A549 (cell line): ENCODE data around the gene KRT14. TPM values are rescaled to one million over a fixed set of nuclear protein-coding genes. Genes with fewer than 3 reads are reported as not detected.

Experiments used
- ATAC-seq, 2 experiments: fragments of 200-7000 bp in 1 of 2; fragments of >200 bp in 1 of 2; cut with Nextera tagmentation in 1 of 2; cut with Tn5 transposase in 1 of 2; 3 replicates each; pipeline versions ENCODE4 v1.8.0 to v1.9.1; 2018 to 2020; ENCODE audit warnings: mild to moderate bottlenecking in 1 of 2, moderate library complexity in 1 of 2
- CTCF ChIA-PET: fragments of 300-600 bp; sonication (Branson Sonifier 250); formaldehyde crosslinking; extraction: SDS; loops from one replicate; lab custom pipeline; 2021; ENCODE audit warnings: antibody characterized with exemption, inconsistent platforms; lab: Yijun Ruan, JAX
- POLR2A ChIA-PET: fragments of 350-600 bp; formaldehyde crosslinking; extraction: SDS; loops from one replicate; lab custom pipeline; 2021; ENCODE audit warnings: antibody characterized with exemption, inconsistent platforms; lab: Yijun Ruan, JAX
- DNase-seq, 2 experiments: peaks; one replicate each; pipeline versions ENCODE4 v3.0.0 to v3.0.0-alpha.2; 2011 to 2016; ENCODE audit warnings: low read depth in 1 of 2, low spot score in 1 of 2
- FAIRE-seq: peaks from 2 replicates; lab custom pipeline; 2011; peaks lifted over from hg19 to GRCh38; lab: Jason Lieb, UNC
- H3K27ac ChIP-seq, 2 experiments: fragments of >200 bp; sonication (Bioruptor Twin); formaldehyde crosslinking; 3 replicates each; pipeline ENCODE4 v1.5.1; 2016 to 2017
- H3K4me1 ChIP-seq: fragments of >200 bp; sonication (Bioruptor Twin); formaldehyde crosslinking; 3 replicates; pipeline ENCODE4 v1.6.1; 2016
- H3K4me2 ChIP-seq: fragments of >200 bp; sonication (Bioruptor Twin); formaldehyde crosslinking; 3 replicates; pipeline ENCODE4 v1.6.1; 2016
- H3K4me3 ChIP-seq: fragments of >200 bp; sonication (Bioruptor Twin); formaldehyde crosslinking; 3 replicates; pipeline ENCODE4 v1.5.1; 2016
- H3K9me3 ChIP-seq: fragments of >200 bp; sonication (Bioruptor Twin); formaldehyde crosslinking; 3 replicates; pipeline ENCODE4 v1.6.1; 2016
- BCL3 ChIP-seq: fragments of >200 bp; sonication (Bioruptor Twin); formaldehyde crosslinking; IDR thresholded peaks from 3 replicates; pipeline ENCODE4 v1.6.1; 2016
- CBX2 ChIP-seq: fragments of 200-600 bp; sonication (generic); IDR thresholded peaks from 2 replicates; pipeline ENCODE4 v1.6.1; 2016; ENCODE audit warnings: low read depth, mild to moderate bottlenecking, borderline replicate concordance
- CBX8 ChIP-seq: fragments of 200-600 bp; sonication (generic); IDR thresholded peaks from 2 replicates; pipeline ENCODE4 v1.6.1; 2016
- CHD2 ChIP-seq: fragments of 150-350 bp; IDR thresholded peaks from 2 replicates; pipeline ENCODE4 v1.6.1; 2014; ENCODE audit warnings: low read length; ENCODE audit not compliant: partially characterized antibody
- CHD4 ChIP-seq: fragments of 200-600 bp; sonication (generic); IDR thresholded peaks from 2 replicates; pipeline ENCODE4 v1.6.1; 2016; ENCODE audit warnings: antibody characterized with exemption, mild to moderate bottlenecking, borderline replicate concordance
- CTCF ChIP-seq: fragments of >200 bp; sonication (Bioruptor Twin); formaldehyde crosslinking; IDR thresholded peaks from 3 replicates; pipeline ENCODE4 v1.5.1; 2016
- ESRRA ChIP-seq: fragments of 150-350 bp; IDR thresholded peaks from 2 replicates; pipeline ENCODE4 v1.6.1; 2014; ENCODE audit warnings: mild to moderate bottlenecking, low read length, borderline replicate concordance
- HES2 ChIP-seq: fragments of >200 bp; sonication (Bioruptor Twin); formaldehyde crosslinking; IDR thresholded peaks from 2 replicates; pipeline ENCODE4 v1.6.1; 2016
- HEYL ChIP-seq: fragments of 250-450 bp; sonication (Bioruptor Pico); IDR thresholded peaks from 2 replicates; pipeline ENCODE4 v1.8.0; 2021; ENCODE audit warnings: mild to moderate bottlenecking, moderate library complexity
- HOXA7 ChIP-seq: fragments of 250-450 bp; sonication (Bioruptor Pico); IDR thresholded peaks from 2 replicates; pipeline ENCODE4 v1.5.0; 2020; ENCODE audit warnings: mild to moderate bottlenecking, moderate library complexity
- JUN ChIP-seq, 2 experiments: fragments of >200 bp; sonication (Bioruptor Twin); formaldehyde crosslinking; IDR thresholded peaks; 2 replicates in 1 of 2; 3 replicates in 1 of 2; pipeline ENCODE4 v1.6.1; 2016 to 2017
- MAFK ChIP-seq: fragments of 450-650 bp; IDR thresholded peaks from 2 replicates; pipeline ENCODE4 v1.6.1; 2014; ENCODE audit not compliant: partially characterized antibody
- MAX ChIP-seq: IDR thresholded peaks from 2 replicates; pipeline ENCODE4 v1.6.1; 2012
- NFE2L2 ChIP-seq: fragments of 150-350 bp; conservative IDR thresholded peaks from 2 replicates; pipeline ENCODE4 v1.6.1; 2014; ENCODE audit warnings: low read length
- NPAS2 ChIP-seq: fragments of 250-450 bp; sonication (Bioruptor Pico); IDR thresholded peaks from 2 replicates; pipeline ENCODE4 v1.8.0; 2022; ENCODE audit warnings: mild to moderate bottlenecking, moderate library complexity, borderline replicate concordance
- NR3C1 ChIP-seq: fragments of >200 bp; sonication (Bioruptor Twin); formaldehyde crosslinking; IDR thresholded peaks from 3 replicates; pipeline ENCODE4 v1.6.1; 2017
- PBX3 ChIP-seq: IDR thresholded peaks from 2 replicates; pipeline ENCODE4 v1.6.1; 2012
- PHF8 ChIP-seq: fragments of 200-600 bp; sonication (generic); IDR thresholded peaks from 2 replicates; pipeline ENCODE4 v1.6.1; 2016; ENCODE audit warnings: low read depth, mild to moderate bottlenecking, antibody characterized with exemption, moderate library complexity, borderline replicate concordance
- POLR2A ChIP-seq: IDR thresholded peaks from 2 replicates; pipeline ENCODE4 v1.6.1; 2012; ENCODE audit warnings: mild to moderate bottlenecking, low read length
- POLR2AphosphoS2 ChIP-seq: conservative IDR thresholded peaks from 2 replicates; pipeline ENCODE4 v1.6.1; 2012; ENCODE audit warnings: low read length, improper control_type of control experiment, inconsistent platforms
- RAD21 ChIP-seq, 2 experiments: fragments of >200 bp in 1 of 2; sonication (Bioruptor Twin) in 1 of 2; formaldehyde crosslinking in 1 of 2; IDR thresholded peaks in 1 of 2; conservative IDR thresholded peaks in 1 of 2; 2 replicates in 1 of 2; 3 replicates in 1 of 2; pipeline ENCODE4 v1.6.1; 2012 to 2018; ENCODE audit warnings: inconsistent platforms in 1 of 2
- RCOR1 ChIP-seq: fragments of 150-350 bp; IDR thresholded peaks from 2 replicates; pipeline ENCODE4 v1.6.1; 2014; ENCODE audit warnings: antibody characterized with exemption, low read length, low read depth
- RFX5 ChIP-seq: fragments of 450-650 bp; IDR thresholded peaks from 2 replicates; pipeline ENCODE4 v1.7.1; 2014; ENCODE audit warnings: antibody characterized with exemption, mild to moderate bottlenecking, moderate library complexity
- RNF2 ChIP-seq: fragments of 200-600 bp; sonication (generic); IDR thresholded peaks from 2 replicates; pipeline ENCODE4 v1.6.1; 2016; ENCODE audit warnings: low read depth, mild to moderate bottlenecking, antibody characterized with exemption, moderate library complexity, borderline replicate concordance
- SMC3 ChIP-seq: fragments of >200 bp; sonication (Bioruptor Twin); formaldehyde crosslinking; IDR thresholded peaks from 3 replicates; pipeline ENCODE4 v1.6.1; 2018; ENCODE audit warnings: inconsistent platforms
- TFCP2L1 ChIP-seq: fragments of 250-450 bp; sonication (Bioruptor Pico); IDR thresholded peaks from 2 replicates; pipeline ENCODE4 v1.5.0; 2021; ENCODE audit warnings: mild to moderate bottlenecking
- ZC3H11A ChIP-seq: fragments of 450-650 bp; IDR thresholded peaks from 2 replicates; pipeline ENCODE4 v1.6.1; 2014; ENCODE audit warnings: antibody characterized with exemption, mild to moderate bottlenecking
- ZNF302 ChIP-seq: fragments of 250-450 bp; sonication (Bioruptor Pico); IDR thresholded peaks from 2 replicates; pipeline ENCODE4 v1.9.0; 2021; ENCODE audit warnings: inconsistent platforms, mild to moderate bottlenecking, moderate library complexity
- ZSCAN20 ChIP-seq: fragments of 250-450 bp; sonication (Bioruptor Pico); IDR thresholded peaks from 2 replicates; pipeline ENCODE4 v1.8.0; 2022; ENCODE audit warnings: mild to moderate bottlenecking, moderate library complexity
- WGBS: methylation state at CpG from one replicate; pipeline ENCODE4 v1.1.6; 2017; ENCODE audit errors: missing lambda C conversion rate; 5-methylcytosine and 5-hydroxymethylcytosine counted together
- polyA plus RNA-seq, 4 experiments: library from polyadenylated mRNA; depleted of rRNA in 3 of 4; stranded (reverse); fragments of >200 nt; fragmentation: RNase III in 1 of 4; extraction: RNeasy Plus Mini Kit Qiagen cat#74134 plus additional on column Dnase treatment in 1 of 4; gene quantifications; 2 replicates in 3 of 4; 3 replicates in 1 of 4; pipeline ENCODE4 v1.2.3, GENCODE V29; 2011 to 2017

Gene KRT14
- polyA plus RNA-seq, 2 of the 4 experiments (the other 2 are of a cell fraction) = 0.04 to 0.10 TPM

GRCh38 chr17:41571561-41572434, 14.9 kb downstream of the KRT14 start, which contains the start of gene KRT9:
TSS of gene KRT9 (minus strand) at chr17:41572059. CDS start at chr17:41571992, 67 bp downstream.
- H3K4me2 ChIP-seq = no peak within 1 kb of the TSS
- no peak within 1 kb of the TSS for H3K27ac ChIP-seq
- WGBS = 62% methylated on average over 12 of the region's 24 CpGs
- TF ChIP-seq HOXA7 (CRISPR knock-in tag) (no peak), MAFK (no peak), ZC3H11A (no peak), HEYL (CRISPR knock-in tag) (no peak), PHF8 (no peak), ZNF302 (CRISPR knock-in tag) (no peak), JUN (IDR thresholded peaks at IDR 0.05) (no peak), RAD21 (conservative IDR thresholded peaks at IDR 0.05 in 1 of 2, IDR thresholded peaks at IDR 0.05 in 1 of 2) (no peak), CBX2 (no peak), RCOR1 (no peak), CBX8 (no peak), RNF2 (no peak), NR3C1 (no peak), CHD2 (no peak), BCL3 (no peak), POLR2AphosphoS2 (no peak), NFE2L2 (no peak), CHD4 (no peak), SMC3 (no peak), HES2 (no peak)
- H3K9me3 ChIP-seq = no peaks in the 10 kb centered on the region
- ChIA-PET CTCF (interaction anchor here (1.0 to 21.0 kb wide), 7 partner anchors 7 to 113 kb away, joined by 3 to 353 read pairs (median 22); no protein-coding TSS in a partner anchor), POLR2A (no interaction called here)
- FAIRE-seq (no peak), ATAC-seq (no peak; a peak in 1 of 6 replicates), DNase-seq (no peak)
- H3K4me1 ChIP-seq = no peaks in the 10 kb centered on the region
- H3K4me3 ChIP-seq = no peak within 1 kb of the TSS

GRCh38 chr17:41567317-41567716, 19.4 kb downstream of the KRT14 start:
- Histone ChIP-seq H3K4me1 (no peaks in the 10 kb centered on the region), H3K4me3 (no peak overlapping the region), H3K9me3 (no peaks in the 10 kb centered on the region), H3K4me2 (no peak overlapping the region), H3K27ac (no peak overlapping the region)
- 73% methylated on average over 6 of the region's 6 CpGs for WGBS
- no peak for FAIRE-seq
- no peak for DNase-seq
- TF ChIP-seq NPAS2 (CRISPR knock-in tag) (no peak), ZSCAN20 (CRISPR knock-in tag) (no peak), TFCP2L1 (CRISPR knock-in tag) (no peak), CTCF (no peak), MAX (no peak), CHD2 (no peak), PBX3 (no peak), POLR2A (no peak), RFX5 (no peak), ESRRA (no peak), CBX2 (no peak)
- no peak for ATAC-seq
- ChIA-PET CTCF (interaction anchor here (6.2 to 21.0 kb wide), 4 partner anchors 11 to 95 kb away, joined by 35 to 353 read pairs (median 68); no protein-coding TSS in a partner anchor), POLR2A (no interaction called here)
